ENCODE results near the gene VCX.

DNA sequence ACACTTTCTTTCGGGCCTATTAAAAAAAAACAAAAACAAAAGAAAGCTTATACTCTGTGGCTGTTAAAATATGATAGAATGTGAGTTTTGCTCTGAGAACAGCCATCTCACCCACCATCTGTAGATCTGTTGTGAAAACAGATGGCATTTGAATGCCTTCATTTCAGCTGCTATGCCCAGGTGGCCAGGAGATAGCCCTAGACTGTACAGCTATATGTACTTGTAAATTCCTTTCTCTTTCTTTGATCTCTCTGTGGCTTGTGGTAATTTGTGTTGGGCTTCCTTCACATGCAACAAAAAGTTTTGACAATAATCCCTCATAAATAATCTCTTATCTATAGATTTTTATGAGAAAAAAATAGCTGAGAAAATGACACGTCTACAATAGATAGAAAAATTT is 46.2 kb downstream of the VCX start:
- TF ChIP-seq, protein P1, sequence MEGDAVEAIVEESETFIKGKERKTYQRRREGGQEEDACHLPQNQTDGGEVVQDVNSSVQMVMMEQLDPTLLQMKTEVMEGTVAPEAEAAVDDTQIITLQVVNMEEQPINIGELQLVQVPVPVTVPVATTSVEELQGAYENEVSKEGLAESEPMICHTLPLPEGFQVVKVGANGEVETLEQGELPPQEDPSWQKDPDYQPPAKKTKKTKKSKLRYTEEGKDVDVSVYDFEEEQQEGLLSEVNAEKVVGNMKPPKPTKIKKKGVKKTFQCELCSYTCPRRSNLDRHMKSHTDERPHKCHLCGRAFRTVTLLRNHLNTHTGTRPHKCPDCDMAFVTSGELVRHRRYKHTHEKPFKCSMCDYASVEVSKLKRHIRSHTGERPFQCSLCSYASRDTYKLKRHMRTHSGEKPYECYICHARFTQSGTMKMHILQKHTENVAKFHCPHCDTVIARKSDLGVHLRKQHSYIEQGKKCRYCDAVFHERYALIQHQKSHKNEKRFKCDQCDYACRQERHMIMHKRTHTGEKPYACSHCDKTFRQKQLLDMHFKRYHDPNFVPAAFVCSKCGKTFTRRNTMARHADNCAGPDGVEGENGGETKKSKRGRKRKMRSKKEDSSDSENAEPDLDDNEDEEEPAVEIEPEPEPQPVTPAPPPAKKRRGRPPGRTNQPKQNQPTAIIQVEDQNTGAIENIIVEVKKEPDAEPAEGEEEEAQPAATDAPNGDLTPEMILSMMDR (IDR thresholded peaks at IDR 0.05) = no peak
- TF ChIP-seq POLR2A (IDR thresholded peaks at IDR 0.05) = no peak
